ENCODE data around the gene SRXN1. TPM values are rescaled to one million over a fixed set of nuclear protein-coding genes. Genes with fewer than 3 reads are reported as not detected.

The SRXN1 gene
- total and polyA plus RNA-seq, 9 of the 15 experiments (the other 6 are each of a cell fraction or from before 2014, with no cell fraction given) = 6.8 to 36.4 (median 21.6) TPM

- ATAC-seq = no peak
- no peaks in the 10 kb centered on the region for H3K9me1 ChIP-seq (ENCODE audit: control insufficient read depth, insufficient read depth, low read length)
- in situ Hi-C loops (cut with MboI) (no loop called here), intact Hi-C loops (cut with micrococcal nuclease) (no loop called here)
- TF ChIP-seq JUNB (CRISPR knock-in tag; conservative IDR thresholded peaks at IDR 0.05) = no peak
- TF ChIP-seq FOXM1 (IDR thresholded peaks at IDR 0.05; ENCODE audit: low read depth) = no peak
- TF ChIP-seq FOXM1 (CRISPR knock-in tag; IDR thresholded peaks at IDR 0.05; ENCODE audit: low read depth) = no peak
- no peak for TF ChIP-seq DLX4 (CRISPR knock-in tag; IDR thresholded peaks at IDR 0.05)
- no peak for TF ChIP-seq CBX1 (IDR thresholded peaks at IDR 0.05; ENCODE audit: low read depth)
- TF ChIP-seq ZNF311 (CRISPR knock-in tag; IDR thresholded peaks at IDR 0.05) = no peak
- no peak for TF ChIP-seq CLOCK (CRISPR knock-in tag; IDR thresholded peaks at IDR 0.05; ENCODE audit: borderline replicate concordance)
- TF ChIP-seq HNRNPK (IDR thresholded peaks at IDR 0.05; ENCODE audit: low read depth, low read length, poor library complexity, severe bottlenecking) = no peak
- no peak for TF ChIP-seq PHB2 (IDR thresholded peaks at IDR 0.05; ENCODE audit: low read depth)
- TF ChIP-seq XRCC5 (IDR thresholded peaks at IDR 0.05; ENCODE audit: low read depth, low read length) = no peak
- TF ChIP-seq EHMT2 (IDR thresholded peaks at IDR 0.05) = no peak
- no peak for TF ChIP-seq ETS1 (conservative IDR thresholded peaks at IDR 0.05; ENCODE audit: control insufficient read depth, low read depth, low read length)
- no peak for TF ChIP-seq POLR2AphosphoS2 (IDR thresholded peaks at IDR 0.05; ENCODE audit: low read length)
- no peak for TF ChIP-seq ZNF12 (CRISPR knock-in tag; IDR thresholded peaks at IDR 0.05)
- TF ChIP-seq MXI1 (IDR thresholded peaks at IDR 0.05; ENCODE audit: low read depth, low read length) = no peak
- no peak for TF ChIP-seq KLF1 (tag; IDR thresholded peaks at IDR 0.05)
- no peak for TF ChIP-seq HEY1 (CRISPR knock-in tag; IDR thresholded peaks at IDR 0.05; ENCODE audit: borderline replicate concordance)
- TF ChIP-seq COPS2 (conservative IDR thresholded peaks at IDR 0.05) = no peak
- no peak for TF ChIP-seq HOXB6 (CRISPR knock-in tag; IDR thresholded peaks at IDR 0.05; ENCODE audit: borderline replicate concordance)
- H3K9me3 ChIP-seq (replicated peaks; ENCODE audit: control insufficient read depth, insufficient read depth, low read depth, low read length) = no peaks in the 10 kb centered on the region
- POLR2A ChIA-PET = interaction anchor here (0.6 to 1.5 kb wide), 4 partner anchors 38 to 127 kb away, joined by 3 to 4 read pairs (median 3); no protein-coding TSS in a partner anchor
- no peak for DNase-seq (ENCODE audit: extremely low read depth in 1 of 4, low spot score in 3 of 4)
- H3K4me1 ChIP-seq (replicated peaks in 1 of 2; ENCODE audit: control insufficient read depth in 2 of 2, insufficient read depth in 2 of 2, low read length in 2 of 2) = peaks cover 3 to 39% of the 10 kb centered on the region in 2 experiments; a peak in 3 of 5 replicates
- 49% methylated on average over 2 of the region's 6 CpGs for WGBS (ENCODE audit: insufficient coverage, low coverage, missing lambda C conversion rate)
- H2AFZ ChIP-seq (ENCODE audit: low read depth, low read length) = no peak overlapping the region
- H3K9ac ChIP-seq (ENCODE audit: insufficient read depth in 1 of 2, low read depth in 2 of 2, low read length in 2 of 2) = no peak overlapping the region
- no peak overlapping the region for H3K4me3 ChIP-seq
- CTCF ChIA-PET (ENCODE audit: low intra/inter-chr PET ratio) = no interaction called here
- no peak for FAIRE-seq
- peaks cover 7% of the 10 kb centered on the region; the same call in 2 of the 3 replicates for H3K79me2 ChIP-seq (ENCODE audit: control insufficient read depth, insufficient read depth, low read length)
- H3K4me2 ChIP-seq (ENCODE audit: insufficient read depth, low read length) = no peak overlapping the region
- no TSS peak for BruUV-seq (replicated peaks)
- no peaks in the 10 kb centered on the region for H3K27me3 ChIP-seq (ENCODE audit: control insufficient read depth in 2 of 2, insufficient read depth in 2 of 2, low read length in 2 of 2)
- H3K27ac ChIP-seq (ENCODE audit: extremely low read depth, low read depth, low read length) = no peak overlapping the region
- H4K20me1 ChIP-seq (replicated peaks; ENCODE audit: control insufficient read depth, insufficient read depth, low read length) = no peaks in the 10 kb centered on the region
- no peaks in the 10 kb centered on the region for H3K36me3 ChIP-seq (ENCODE audit: control insufficient read depth, insufficient read depth, low read length)
Measured at GRCh38 chr20:607476-607875, 45.5 kb downstream of the SRXN1 start.

Measured in K562 (cell line).